Measurements from ENCODE around the gene FAM199X.

FAM199X gene

GRCh38 chrX:104183685-104184084 is 17.4 kb downstream of the FAM199X start:
- no peaks in the 10 kb centered on the region for H3K9me3 ChIP-seq (ENCODE audit: insufficient read depth, low read length, severe bottlenecking)
- no peak overlapping the region for H3K4me3 ChIP-seq (ENCODE audit: low read depth in 1 of 2, low read length in 2 of 2)
- H3K4me2 ChIP-seq (ENCODE audit: insufficient read depth, low read length) = no peak overlapping the region
- no peaks in the 10 kb centered on the region for H3K27me3 ChIP-seq (ENCODE audit: insufficient read depth, low read length, poor library complexity)
- H3K36me3 ChIP-seq (ENCODE audit: insufficient read depth, low read length) = peaks cover 14% of the 10 kb centered on the region
- no peaks in the 10 kb centered on the region for H4K20me1 ChIP-seq (ENCODE audit: insufficient read depth, low read length)
- H3K27ac ChIP-seq (ENCODE audit: low read length) = no peak overlapping the region
- DNase-seq (no peak), ATAC-seq (ENCODE audit: insufficient read depth, low read depth) (no peak)
- TF ChIP-seq CTCF (IDR thresholded peaks at IDR 0.05; ENCODE audit: borderline replicate concordance, extremely low read depth, low read length, poor library complexity, severe bottlenecking) (no peak), EZH2 (IDR thresholded peaks at IDR 0.05; ENCODE audit: borderline replicate concordance, low read depth, low read length, severe bottlenecking) (no peak)
- H3K79me2 ChIP-seq (ENCODE audit: insufficient read depth, low read length) = peaks cover 18% of the 10 kb centered on the region
- no peaks in the 10 kb centered on the region for H3K4me1 ChIP-seq (ENCODE audit: insufficient read depth, low read length)
- H3K9ac ChIP-seq (ENCODE audit: low read depth, low read length) = no peak overlapping the region
- H2AFZ ChIP-seq (ENCODE audit: low read depth, low read length) = no peak overlapping the region

DNA sequence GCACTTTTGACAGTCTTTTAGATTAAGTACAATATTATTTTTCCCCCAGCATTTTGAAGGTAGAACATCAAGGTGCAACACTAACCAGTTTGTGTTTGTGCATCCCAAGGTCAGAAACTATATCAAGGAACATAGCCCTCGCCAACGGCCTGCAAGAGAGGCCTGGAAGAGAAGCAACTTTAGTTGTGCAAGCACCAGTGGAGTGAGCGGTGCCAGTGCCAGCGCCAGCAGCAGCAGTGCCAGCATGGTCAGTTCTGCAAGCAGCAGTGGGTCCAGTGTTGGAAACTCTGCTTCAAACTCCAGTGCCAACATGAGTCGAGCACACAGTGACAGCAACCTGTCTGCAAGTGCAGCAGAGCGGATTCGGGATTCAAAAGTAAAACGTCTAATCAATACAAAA is 21.7 kb downstream of the FAM199X start:
- Histone ChIP-seq H3K4me2 (ENCODE audit: insufficient read depth, low read length) (no peak overlapping the region), H4K20me1 (ENCODE audit: insufficient read depth, low read length) (no peaks in the 10 kb centered on the region), H3K36me3 (ENCODE audit: insufficient read depth, low read length) (peaks cover 23% of the 10 kb centered on the region), H3K9ac (ENCODE audit: low read depth, low read length) (no peak overlapping the region), H3K4me3 (ENCODE audit: low read depth in 1 of 2, low read length in 2 of 2) (no peak overlapping the region), H3K9me3 (ENCODE audit: insufficient read depth, low read length, severe bottlenecking) (no peaks in the 10 kb centered on the region), H2AFZ (ENCODE audit: low read depth, low read length) (no peak overlapping the region), H3K27me3 (ENCODE audit: insufficient read depth, low read length, poor library complexity) (no peaks in the 10 kb centered on the region), H3K4me1 (ENCODE audit: insufficient read depth, low read length) (no peaks in the 10 kb centered on the region), H3K79me2 (ENCODE audit: insufficient read depth, low read length) (peaks cover 2% of the 10 kb centered on the region; the same call in 1 of the 2 replicates), H3K27ac (ENCODE audit: low read length) (no peak overlapping the region)
- no peak for ATAC-seq (ENCODE audit: insufficient read depth, low read depth)
- no peak for TF ChIP-seq EZH2 (IDR thresholded peaks at IDR 0.05; ENCODE audit: borderline replicate concordance, low read depth, low read length, severe bottlenecking)
- no peak for TF ChIP-seq CTCF (IDR thresholded peaks at IDR 0.05; ENCODE audit: borderline replicate concordance, extremely low read depth, low read length, poor library complexity, severe bottlenecking)
- DNase-seq = no peak

DNA sequence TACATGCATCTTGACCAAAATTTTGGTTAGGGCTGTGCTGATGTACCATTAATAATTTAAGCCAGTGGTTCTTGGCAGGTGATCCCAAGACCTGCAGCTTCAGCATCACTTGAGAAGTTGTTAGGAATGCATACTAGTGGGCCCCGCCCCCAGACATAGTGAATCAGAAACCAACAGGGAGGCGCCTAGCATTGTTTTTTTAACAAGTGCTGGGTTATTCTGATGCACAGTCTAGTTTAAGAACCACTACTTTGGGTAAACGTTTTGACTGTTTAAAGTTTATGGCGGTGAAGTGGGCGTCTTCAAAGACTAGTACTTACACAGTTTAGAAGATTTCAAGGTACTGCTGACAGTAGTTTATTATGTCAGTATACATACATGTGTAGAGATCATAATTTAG is 23.6 kb downstream of the FAM199X start:
- Histone ChIP-seq H3K9me3 (ENCODE audit: insufficient read depth, low read length, severe bottlenecking) (no peaks in the 10 kb centered on the region), H3K79me2 (ENCODE audit: insufficient read depth, low read length) (peaks cover 2% of the 10 kb centered on the region; the same call in 1 of the 2 replicates), H3K4me3 (ENCODE audit: low read depth in 1 of 2, low read length in 2 of 2) (no peak overlapping the region), H3K4me1 (ENCODE audit: insufficient read depth, low read length) (no peaks in the 10 kb centered on the region), H3K27me3 (ENCODE audit: insufficient read depth, low read length, poor library complexity) (no peaks in the 10 kb centered on the region), H3K36me3 (ENCODE audit: insufficient read depth, low read length) (peaks cover 21% of the 10 kb centered on the region), H4K20me1 (ENCODE audit: insufficient read depth, low read length) (no peaks in the 10 kb centered on the region), H2AFZ (ENCODE audit: low read depth, low read length) (no peak overlapping the region), H3K9ac (ENCODE audit: low read depth, low read length) (no peak overlapping the region), H3K27ac (ENCODE audit: low read length) (no peak overlapping the region), H3K4me2 (ENCODE audit: insufficient read depth, low read length) (no peak overlapping the region)
- DNase-seq (no peak), ATAC-seq (ENCODE audit: insufficient read depth, low read depth) (no peak)
- TF ChIP-seq CTCF (IDR thresholded peaks at IDR 0.05; ENCODE audit: borderline replicate concordance, extremely low read depth, low read length, poor library complexity, severe bottlenecking) (no peak), EZH2 (IDR thresholded peaks at IDR 0.05; ENCODE audit: borderline replicate concordance, low read depth, low read length, severe bottlenecking) (no peak)

GRCh38 chrX:104193485-104193884 is 27.2 kb downstream of the FAM199X start:
- no peak overlapping the region for H3K4me3 ChIP-seq (ENCODE audit: low read depth in 1 of 2, low read length in 2 of 2)
- H3K4me1 ChIP-seq (ENCODE audit: insufficient read depth, low read length) = no peaks in the 10 kb centered on the region
- ATAC-seq (ENCODE audit: insufficient read depth, low read depth) = no peak
- DNase-seq = no peak
- H3K27me3 ChIP-seq (ENCODE audit: insufficient read depth, low read length, poor library complexity) = no peaks in the 10 kb centered on the region
- no peak for TF ChIP-seq CTCF (IDR thresholded peaks at IDR 0.05; ENCODE audit: borderline replicate concordance, extremely low read depth, low read length, poor library complexity, severe bottlenecking)
- no peak for TF ChIP-seq EZH2 (IDR thresholded peaks at IDR 0.05; ENCODE audit: borderline replicate concordance, low read depth, low read length, severe bottlenecking)
- H3K9me3 ChIP-seq (ENCODE audit: insufficient read depth, low read length, severe bottlenecking) = no peaks in the 10 kb centered on the region
- H3K36me3 ChIP-seq (ENCODE audit: insufficient read depth, low read length) = peaks cover 20% of the 10 kb centered on the region
- no peak overlapping the region for H3K4me2 ChIP-seq (ENCODE audit: insufficient read depth, low read length)
- H3K9ac ChIP-seq (ENCODE audit: low read depth, low read length) = no peak overlapping the region
- H3K79me2 ChIP-seq (ENCODE audit: insufficient read depth, low read length) = no peaks in the 10 kb centered on the region
- no peaks in the 10 kb centered on the region for H4K20me1 ChIP-seq (ENCODE audit: insufficient read depth, low read length)
- no peak overlapping the region for H3K27ac ChIP-seq (ENCODE audit: low read length)
- H2AFZ ChIP-seq (ENCODE audit: low read depth, low read length) = no peak overlapping the region
